ENCODE data around the gene CRABP2.

CRABP2 gene

DNA sequence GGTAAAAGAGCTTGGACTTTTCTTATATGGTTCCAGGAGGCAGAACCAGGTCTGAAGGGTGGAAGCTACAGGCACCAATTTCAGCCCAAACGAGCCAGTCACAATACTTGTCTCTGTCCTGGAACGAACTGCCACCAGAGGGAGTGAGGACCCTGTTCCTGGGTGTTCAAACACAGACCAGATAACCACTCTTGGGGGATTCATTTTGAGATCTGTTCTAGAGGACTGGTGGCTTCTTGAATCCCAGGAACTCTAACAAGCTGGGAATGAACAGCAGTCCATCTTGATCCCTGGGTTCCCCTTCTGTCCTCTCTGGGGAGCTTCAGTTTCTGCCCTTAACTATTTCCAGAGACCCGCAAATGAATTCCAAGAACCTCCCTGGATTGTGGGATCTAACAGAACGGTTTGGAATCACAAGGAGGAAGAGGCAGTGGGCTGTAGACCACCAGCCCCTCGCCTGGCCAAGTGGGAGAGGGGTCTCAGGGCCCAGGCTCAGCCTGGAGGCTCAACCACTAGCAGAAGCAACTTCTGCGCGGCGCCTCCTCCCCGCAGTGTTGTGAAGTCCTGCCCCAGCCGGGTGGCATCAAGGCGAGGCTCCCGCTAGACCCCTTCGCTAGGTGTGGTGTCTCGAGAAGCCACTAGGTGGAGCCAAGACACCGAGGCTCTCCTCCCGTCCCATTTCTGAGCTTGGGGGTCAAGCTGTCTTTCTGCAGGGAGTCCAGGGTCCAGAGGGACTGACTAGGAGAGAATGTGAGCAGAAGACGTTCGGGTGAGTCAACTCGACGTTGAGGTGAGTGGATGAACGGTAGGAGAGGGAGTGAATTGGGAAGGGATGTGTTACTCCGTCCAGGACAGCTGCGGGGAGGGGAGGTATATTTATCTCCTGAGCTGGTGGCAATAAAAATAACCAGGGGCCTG, 16.1 kb downstream of the CRABP2 start:
- DNase-seq = peak; percentile 19

DNA sequence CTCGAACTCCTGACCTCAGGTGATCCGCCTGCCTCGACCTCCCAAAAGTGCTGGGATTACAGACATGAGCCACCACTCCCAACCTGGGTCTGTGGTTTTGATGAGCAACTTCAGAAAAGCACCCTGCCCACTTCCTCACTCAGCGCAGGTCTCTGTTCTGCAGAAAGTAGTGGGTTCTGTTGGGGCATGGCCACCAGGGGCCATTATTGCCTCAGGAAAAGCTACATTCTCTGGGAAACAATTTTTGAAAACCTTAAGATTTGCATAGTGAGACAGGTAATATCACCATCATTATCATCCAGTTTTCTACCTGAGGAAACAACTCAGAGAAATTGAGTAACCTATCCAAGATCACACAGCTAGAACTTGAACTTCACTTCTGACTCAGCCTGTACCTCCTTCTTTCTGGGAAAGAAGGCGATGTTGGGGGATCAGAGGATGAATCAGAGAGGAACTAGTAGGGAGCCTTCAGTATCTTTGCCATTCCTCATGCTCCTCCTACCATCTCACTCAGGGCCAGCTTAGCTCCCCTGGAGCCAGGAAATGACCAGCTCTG, 21.1 kb downstream of the CRABP2 start:
- no peak for DNase-seq

DNA sequence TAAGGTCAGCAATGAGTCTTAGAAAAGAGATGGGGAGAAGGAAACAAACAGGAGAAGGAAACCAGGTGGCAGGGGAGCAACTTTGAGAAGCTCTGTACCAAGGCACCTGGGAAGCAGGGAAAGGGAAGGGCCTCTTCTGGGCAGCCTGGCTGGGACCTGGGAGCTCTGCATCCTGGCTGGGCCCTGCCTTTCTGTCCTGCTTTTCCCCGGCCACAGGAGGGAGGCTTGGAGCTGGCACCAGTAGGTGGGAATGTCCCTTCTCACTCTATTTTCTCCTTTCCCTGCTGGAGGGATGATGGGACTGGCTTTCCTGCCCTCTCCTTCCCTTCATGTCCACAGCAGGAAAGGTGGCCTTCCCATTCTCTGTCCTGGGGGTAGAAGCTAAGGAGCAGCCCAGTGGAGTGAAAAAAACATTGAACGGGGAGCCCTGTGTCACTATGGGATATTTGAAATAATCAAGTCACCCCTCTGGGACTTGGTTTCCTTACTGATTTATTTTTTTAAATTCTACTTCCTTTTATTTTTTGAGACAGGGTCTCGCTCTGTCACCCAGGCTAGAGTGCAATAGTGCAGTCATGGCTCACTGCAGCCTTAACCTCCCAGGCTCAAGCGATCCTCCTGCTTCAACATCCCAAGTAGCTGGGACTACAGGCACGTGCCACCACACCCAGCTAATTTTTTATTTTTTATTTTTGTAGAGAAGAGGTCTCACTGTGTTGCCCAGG, 23.1 kb downstream of the CRABP2 start:
- DNase-seq = no peak

DNA sequence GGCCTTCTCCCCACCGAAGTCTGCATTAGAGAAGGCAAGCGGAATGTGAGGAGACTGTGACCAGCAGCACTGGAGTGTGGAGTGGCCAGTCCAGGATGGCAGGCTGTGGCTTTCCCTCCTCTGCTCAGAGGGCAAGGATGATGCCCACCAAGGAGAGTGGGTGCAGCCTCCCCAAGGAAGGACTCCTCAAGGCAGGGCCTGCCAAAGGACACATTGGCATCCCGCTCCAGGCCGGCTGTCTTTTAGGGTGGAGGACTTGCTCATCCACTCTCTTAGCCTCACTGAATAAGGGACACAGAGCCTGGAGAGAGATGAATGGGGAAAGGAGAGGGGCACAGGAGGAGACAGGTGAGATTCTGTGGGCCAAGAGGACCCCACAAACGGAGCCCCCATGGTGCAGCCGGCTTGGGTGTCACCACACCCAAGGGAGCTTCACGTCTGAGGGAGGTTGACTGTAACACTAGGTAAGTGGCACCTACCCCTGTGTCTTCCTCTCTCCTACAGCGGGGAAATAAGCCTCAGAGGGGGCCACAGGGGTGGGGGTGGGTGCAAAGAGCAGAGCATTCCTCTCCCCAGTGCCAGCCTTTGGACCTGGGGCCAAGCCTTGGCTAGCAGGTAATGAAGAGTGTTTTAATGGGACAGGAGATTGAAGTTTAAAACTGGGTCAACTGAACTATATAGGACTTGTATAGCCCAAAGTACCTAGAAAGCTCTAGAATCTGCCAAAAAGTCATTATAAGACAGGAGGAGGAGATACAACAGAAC, 24.0 kb downstream of the CRABP2 start:
- DNase-seq = no peak

GRCh38 chr1:156680056-156680455, 25.3 kb downstream of the CRABP2 start:
- no peak for DNase-seq

DNA sequence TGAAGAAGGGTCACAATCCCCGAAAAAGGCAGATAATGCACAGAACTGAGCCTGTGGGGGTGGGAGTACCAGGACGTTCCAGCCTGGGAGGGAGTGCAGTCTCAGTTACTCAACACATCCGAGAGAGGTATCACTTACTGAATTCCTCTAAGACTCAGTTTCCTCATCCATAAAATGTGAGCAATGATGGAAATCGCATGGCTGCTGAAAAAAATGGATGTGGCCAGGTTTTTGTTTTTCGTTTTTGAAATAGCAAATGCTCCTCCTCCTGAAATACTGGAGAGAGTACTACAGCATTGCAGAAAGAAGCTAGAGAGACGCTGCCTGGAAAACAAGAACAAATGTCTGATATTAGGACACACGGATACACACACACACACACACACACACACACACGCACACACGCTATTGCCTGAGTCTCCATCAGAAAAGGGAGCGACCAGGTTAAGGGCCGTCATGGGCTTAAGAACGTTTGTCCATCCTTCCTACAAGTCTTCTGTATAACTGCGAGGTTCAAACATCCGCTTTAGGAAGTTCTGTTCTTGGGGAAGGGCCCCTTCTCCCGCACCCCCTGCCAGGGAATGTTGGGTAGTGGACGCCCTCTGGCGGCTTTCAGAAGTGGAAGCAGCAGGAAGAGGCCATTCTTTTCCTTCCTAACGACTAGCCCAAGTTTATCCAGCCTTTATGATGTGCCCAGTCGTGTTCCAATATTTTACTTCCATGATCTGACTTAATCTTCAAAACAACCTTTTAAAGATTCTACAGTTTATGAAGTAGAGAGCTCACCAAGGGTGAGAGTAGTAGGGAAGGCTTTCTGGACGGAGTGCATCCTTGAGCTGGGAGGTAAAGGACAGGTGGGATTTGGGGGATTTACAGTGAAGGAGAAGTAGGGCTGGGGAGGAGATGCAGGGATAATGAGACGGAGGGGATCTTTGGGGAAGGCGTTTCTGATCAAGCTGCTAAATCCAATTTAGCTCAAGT, 27.5 kb downstream of the CRABP2 start:
- DNase-seq = peak; percentile 20

GRCh38 chr1:156676820-156677615, 28.4 kb downstream of the CRABP2 start, which contains the start of gene NES:
Gene NES, minus strand, starts transcription at chr1:156677407. Its CDS starts 143 bp downstream, at chr1:156677264.
- no peak for DNase-seq

- DNase-seq = no peak
Measured at GRCh38 chr1:156676114-156676819, 29.1 kb downstream of the CRABP2 start.

GRCh38 chr1:156675210-156676113, 29.9 kb downstream of the CRABP2 start:
- no peak for DNase-seq

- no peak for DNase-seq
Measured at GRCh38 chr1:156673387-156674121, 31.8 kb downstream of the CRABP2 start.

- DNase-seq = no peak
Measured at GRCh38 chr1:156671804-156672203, 33.6 kb downstream of the CRABP2 start.

DNA sequence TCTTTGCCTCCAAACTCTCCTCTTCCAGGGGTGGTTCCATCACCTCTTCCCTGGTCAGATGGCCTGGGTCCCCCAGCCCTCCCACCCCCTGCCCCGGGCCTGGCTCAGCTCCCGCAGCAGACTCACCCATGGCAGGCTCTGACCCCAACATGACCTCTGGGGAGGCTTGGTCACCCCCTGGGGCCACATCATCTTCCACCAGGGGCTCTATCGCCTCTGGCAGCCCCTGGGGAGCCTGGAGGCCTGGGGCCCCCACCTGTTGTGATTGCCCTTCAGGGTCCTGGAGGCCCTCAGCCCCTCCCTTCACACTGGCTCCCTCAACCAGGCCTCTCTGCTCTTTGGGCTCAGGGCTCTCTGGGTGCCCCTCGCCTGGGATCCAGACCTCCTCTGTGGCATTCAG, 34.6 kb downstream of the CRABP2 start:
- DNase-seq = no peak

DNA sequence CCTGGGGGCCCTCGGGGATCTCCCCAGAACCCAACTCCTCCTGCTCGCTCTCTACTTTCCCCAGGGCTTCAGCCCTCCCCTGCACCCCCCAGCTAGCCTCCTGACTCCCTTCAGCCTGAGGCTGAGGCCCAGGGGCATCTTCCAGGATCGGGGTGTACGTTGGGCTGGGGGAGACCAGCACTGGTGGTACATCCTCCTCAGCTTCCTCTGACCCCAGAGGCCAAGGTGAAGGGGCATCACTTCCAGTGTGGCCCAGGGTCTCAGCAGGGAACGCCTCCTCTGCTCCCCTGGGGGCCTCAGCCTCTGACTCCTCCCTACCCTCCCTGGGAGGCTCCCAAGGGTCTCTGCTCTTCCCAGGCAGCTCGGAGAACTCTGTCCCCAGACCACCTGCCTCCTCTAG, 35.0 kb downstream of the CRABP2 start:
- no peak for DNase-seq

- DNase-seq = no peak
Measured at GRCh38 chr1:156669794-156670193, 35.6 kb downstream of the CRABP2 start.

GRCh38 chr1:156668801-156669637, 36.4 kb downstream of the CRABP2 start:
- no peak for DNase-seq

- DNase-seq = no peak
Measured at GRCh38 chr1:156667968-156668709, 37.2 kb downstream of the CRABP2 start.

DNA sequence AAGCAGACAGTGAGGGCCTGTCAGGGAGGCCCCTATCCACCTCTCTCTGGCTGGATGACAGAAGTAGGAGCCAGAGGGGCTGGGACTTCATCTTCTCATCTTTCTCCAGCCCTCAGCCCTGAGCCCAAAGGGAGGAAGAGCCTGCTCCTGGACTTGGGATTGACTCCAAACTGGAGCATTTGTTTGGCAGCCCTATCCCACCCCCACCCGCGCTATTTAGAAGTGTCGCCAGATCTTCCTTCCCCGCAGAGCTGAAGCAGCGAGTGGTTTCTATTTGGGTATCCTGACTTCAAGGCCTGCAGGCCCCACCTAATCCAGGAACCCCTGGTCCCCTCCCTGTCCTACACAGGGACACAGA, 37.8 kb downstream of the CRABP2 start:
- DNase-seq = no peak
